PFSK-1 (cell line): Measurements from ENCODE around the gene DAAM1.

Source experiments
- FOXP2 ChIP-seq: optimal IDR thresholded peaks from 2 replicates; pipeline ENCODE3; 2011; ENCODE audit warnings: borderline replicate concordance, control low read depth, inconsistent platforms; ENCODE audit not compliant: insufficient read depth; ENCODE audit errors: extremely low read length, extremely low read depth
- POLR2AphosphoS5 ChIP-seq: IDR thresholded peaks from 2 replicates; pipeline ENCODE4 v1.6.1; 2012; ENCODE audit warnings: low read depth, mild to moderate bottlenecking, control low read depth, low read length, moderate library complexity
- REST ChIP-seq, 2 experiments: IDR thresholded peaks; 2 replicates each; pipeline versions ENCODE4 v1.6.1 to v1.8.0; 2011 to 2012; ENCODE audit warnings: low read depth in 2 of 2, low read length in 2 of 2, control low read depth in 1 of 2, inconsistent platforms in 1 of 2, mild to moderate bottlenecking in 1 of 2, moderate library complexity in 1 of 2; ENCODE audit not compliant: insufficient read depth in 1 of 2
- SIN3A ChIP-seq: IDR thresholded peaks from 2 replicates; pipeline ENCODE4 v1.6.1; 2012; ENCODE audit warnings: mild to moderate bottlenecking, low read length, moderate library complexity, borderline replicate concordance; ENCODE audit not compliant: insufficient read depth
- TAF1 ChIP-seq: IDR thresholded peaks from 2 replicates; pipeline ENCODE4 v1.6.1; 2012; ENCODE audit warnings: low read length, control low read depth, borderline replicate concordance; ENCODE audit not compliant: insufficient read depth

Gene DAAM1

GRCh38 chr14:59355091-59355490 lies 166.6 kb downstream of the DAAM1 start:
- TF ChIP-seq POLR2AphosphoS5, result no peak
- no peak for TF ChIP-seq SIN3A
- no peak for TF ChIP-seq FOXP2
- no peak for TF ChIP-seq REST (IDR thresholded peaks at IDR 0.05; ENCODE audit: insufficient read depth in 1 of 2, low read depth in 2 of 2, low read length in 2 of 2)
- no peak for TF ChIP-seq TAF1

- TF ChIP-seq POLR2AphosphoS5, result no peak
These were observed 167.8 kb downstream of the DAAM1 start for GRCh38 chr14:59356312-59356711.

- TF ChIP-seq TAF1 (no peak), FOXP2 (no peak), REST (IDR thresholded peaks at IDR 0.05; ENCODE audit: insufficient read depth in 1 of 2, low read depth in 2 of 2, low read length in 2 of 2) (no peak), SIN3A (no peak), POLR2AphosphoS5 (no peak)
These were observed 168.3 kb downstream of the DAAM1 start for GRCh38 chr14:59356767-59357166.

- no peak for TF ChIP-seq REST (IDR thresholded peaks at IDR 0.05; ENCODE audit: insufficient read depth in 1 of 2, low read depth in 2 of 2, low read length in 2 of 2)
- TF ChIP-seq POLR2AphosphoS5, result no peak
- TF ChIP-seq TAF1, result no peak
- TF ChIP-seq FOXP2, result no peak
- TF ChIP-seq SIN3A, result no peak
These were observed 169.6 kb downstream of the DAAM1 start for GRCh38 chr14:59358102-59358501.

GRCh38 chr14:59358784-59359183 lies 170.3 kb downstream of the DAAM1 start:
- no peak for TF ChIP-seq POLR2AphosphoS5
- TF ChIP-seq SIN3A, result no peak
- no peak for TF ChIP-seq REST (IDR thresholded peaks at IDR 0.05; ENCODE audit: insufficient read depth in 1 of 2, low read depth in 2 of 2, low read length in 2 of 2)
- TF ChIP-seq FOXP2, result no peak
- no peak for TF ChIP-seq TAF1
